ENCODE results near the gene STAT6. TPM values are rescaled to one million over a fixed set of nuclear protein-coding genes. Genes with fewer than 3 reads are reported as not detected.

STAT6 gene
- total RNA-seq, 1 experiment from 2014 or later, result 44.4 TPM

- no peaks in the 10 kb centered on the region for H3K23me2 ChIP-seq (ENCODE audit: insufficient read length, low read depth, low read length, poor library complexity, severe bottlenecking)
- no peak overlapping the region for H3K23ac ChIP-seq (ENCODE audit: insufficient read length, low read depth, low read length)
- H3T11ph ChIP-seq (ENCODE audit: low read length), result no peak overlapping the region
- H2AFZ ChIP-seq (ENCODE audit: low read length), result no peak overlapping the region
- H3K18ac ChIP-seq (ENCODE audit: insufficient read length, low read depth, low read length), result no peak overlapping the region
- no peak overlapping the region for H2BK120ac ChIP-seq (ENCODE audit: low read depth, low read length, poor library complexity, severe bottlenecking)
- H4K8ac ChIP-seq (replicated peaks; ENCODE audit: insufficient read length, low read depth, low read length), result no peak overlapping the region
- no CpG with 5 or more reads among the region's 1 CpG for WGBS (ENCODE audit: extremely low coverage, insufficient read length, low lambda C conversion rate)
- no peak overlapping the region for H3K27ac Mint-ChIP-seq
- H3K79me2 ChIP-seq (ENCODE audit: insufficient read depth, low read length), result no peaks in the 10 kb centered on the region
- peaks cover 3 to 13% of the 10 kb centered on the region in 2 experiments for H3K4me1 Mint-ChIP-seq
- no peaks in the 10 kb centered on the region for H4K20me1 ChIP-seq (ENCODE audit: control insufficient read depth, insufficient read depth, insufficient read length)
- H3K4me1 ChIP-seq (ENCODE audit: insufficient read depth, low read length), result no peaks in the 10 kb centered on the region
- no peaks in the 10 kb centered on the region for H3K36me3 Mint-ChIP-seq (ENCODE audit: insufficient read depth in 1 of 3, low read depth in 3 of 3)
- H2BK20ac ChIP-seq (ENCODE audit: low read depth, low read length, poor library complexity, severe bottlenecking), result no peak overlapping the region
- no peak overlapping the region for H3K4ac ChIP-seq (ENCODE audit: low read depth, low read length)
- no peak overlapping the region for H2BK15ac ChIP-seq (ENCODE audit: low read depth, low read length)
- no peak overlapping the region for H4K91ac ChIP-seq (ENCODE audit: insufficient read length, low read depth, low read length)
- no peak overlapping the region for H3K56ac ChIP-seq (ENCODE audit: insufficient read length, low read depth, low read length)
- no peak overlapping the region for H3K9ac ChIP-seq (ENCODE audit: extremely low read depth, insufficient read length, low read length)
- peaks cover 5% of the 10 kb centered on the region for H3K27me3 Mint-ChIP-seq (ENCODE audit: low read depth)
- no peak for DNase-seq
- H2BK5ac ChIP-seq (ENCODE audit: insufficient read length, low read length), result no peak overlapping the region
- no peak overlapping the region for H3K4me2 ChIP-seq (ENCODE audit: insufficient read depth, insufficient read length, low read length)
- no peaks in the 10 kb centered on the region for H3K79me1 ChIP-seq (ENCODE audit: insufficient read depth, low read depth, low read length, poor library complexity, severe bottlenecking)
- H3K4me3 Mint-ChIP-seq, result no peak overlapping the region
- no peak overlapping the region for H4K5ac ChIP-seq (ENCODE audit: insufficient read length, low read depth, low read length)
- no peak for TF ChIP-seq CTCF (conservative IDR thresholded peaks at IDR 0.05)
- no peaks in the 10 kb centered on the region for H3K9me3 ChIP-seq (ENCODE audit: control insufficient read depth, low read depth, low read length)
- H3K9me3 Mint-ChIP-seq, result no peaks in the 10 kb centered on the region
- no peak overlapping the region for H2BK12ac ChIP-seq (ENCODE audit: insufficient read length, low read depth, low read length)
- H3K14ac ChIP-seq (ENCODE audit: insufficient read depth, low read length), result no peak overlapping the region
- H3K27me3 ChIP-seq (ENCODE audit: insufficient read depth, low read length), result no peaks in the 10 kb centered on the region
- H2AK5ac ChIP-seq (ENCODE audit: insufficient read length, low read length), result no peak overlapping the region
- H3K27ac ChIP-seq (ENCODE audit: insufficient read length, low read depth, low read length), result no peak overlapping the region
Measured at GRCh38 chr12:57047981-57048380, 63.2 kb downstream of the STAT6 start.
